LNCaP clone FGC (cell line): ENCODE measurements around the gene IL18BP.

Source experiments
- DNase-seq: peaks from one replicate; pipeline ENCODE4 v3.0.0-alpha.2; 2011; ENCODE audit warnings: low read depth
- H3K4me3 ChIP-seq: 2 replicates; pipeline ENCODE4 v1.5.1; 2011; ENCODE audit warnings: mild to moderate bottlenecking, low read depth, low read length, control low read depth
- CTCF ChIP-seq: IDR thresholded peaks from 2 replicates; pipeline ENCODE4 v1.5.1; 2012; ENCODE audit warnings: mild to moderate bottlenecking; ENCODE audit not compliant: control insufficient read depth, insufficient read depth; ENCODE audit errors: extremely low read depth

The IL18BP gene

GRCh38 chr11:72000202-72000867 lies 1.6 kb downstream of the IL18BP start:
- TF ChIP-seq CTCF, result no peak
- H3K4me3 ChIP-seq, result no peak overlapping the region
- DNase-seq, result no peak

- no peak for DNase-seq
- no peak overlapping the region for H3K4me3 ChIP-seq
- no peak for TF ChIP-seq CTCF
Measured at GRCh38 chr11:72001285-72001684, 2.6 kb downstream of the IL18BP start.

- no peak for TF ChIP-seq CTCF
- no peak for DNase-seq
- no peak overlapping the region for H3K4me3 ChIP-seq
Measured at GRCh38 chr11:72001834-72002591, 3.3 kb downstream of the IL18BP start.

GRCh38 chr11:72002841-72003775 lies 4.4 kb downstream of the IL18BP start:
- TF ChIP-seq CTCF, result no peak
- no peak overlapping the region for H3K4me3 ChIP-seq
- DNase-seq, result no peak

- H3K4me3 ChIP-seq, result no peak overlapping the region
- no peak for DNase-seq
- no peak for TF ChIP-seq CTCF
Measured at GRCh38 chr11:72003776-72004171, 5.1 kb downstream of the IL18BP start.

GRCh38 chr11:72004515-72005346 lies 6.0 kb downstream of the IL18BP start:
- DNase-seq, result no peak
- TF ChIP-seq CTCF, result no peak
- no peak overlapping the region for H3K4me3 ChIP-seq
